Measurements from ENCODE around the gene JAZF1.

The JAZF1 gene

GRCh38 chr7:27788437-27788836, 392.2 kb downstream of the JAZF1 start:
- DNase-seq: no peak

- no peak for DNase-seq
These were observed 396.1 kb downstream of the JAZF1 start for GRCh38 chr7:27784399-27785053.

GRCh38 chr7:27782849-27783248, 397.7 kb downstream of the JAZF1 start:
- DNase-seq: no peak

- no peak for DNase-seq
These were observed 399.4 kb downstream of the JAZF1 start for GRCh38 chr7:27781188-27781587.

All from GOT3 (cell line).